ENCODE measurements around the gene PLOD2. TPM values are rescaled to one million over a fixed set of nuclear protein-coding genes. Genes with fewer than 3 reads are reported as not detected.

PLOD2 gene
- total RNA-seq, 2 donors from 2014 or later, result 66.7 to 245 TPM

DNA sequence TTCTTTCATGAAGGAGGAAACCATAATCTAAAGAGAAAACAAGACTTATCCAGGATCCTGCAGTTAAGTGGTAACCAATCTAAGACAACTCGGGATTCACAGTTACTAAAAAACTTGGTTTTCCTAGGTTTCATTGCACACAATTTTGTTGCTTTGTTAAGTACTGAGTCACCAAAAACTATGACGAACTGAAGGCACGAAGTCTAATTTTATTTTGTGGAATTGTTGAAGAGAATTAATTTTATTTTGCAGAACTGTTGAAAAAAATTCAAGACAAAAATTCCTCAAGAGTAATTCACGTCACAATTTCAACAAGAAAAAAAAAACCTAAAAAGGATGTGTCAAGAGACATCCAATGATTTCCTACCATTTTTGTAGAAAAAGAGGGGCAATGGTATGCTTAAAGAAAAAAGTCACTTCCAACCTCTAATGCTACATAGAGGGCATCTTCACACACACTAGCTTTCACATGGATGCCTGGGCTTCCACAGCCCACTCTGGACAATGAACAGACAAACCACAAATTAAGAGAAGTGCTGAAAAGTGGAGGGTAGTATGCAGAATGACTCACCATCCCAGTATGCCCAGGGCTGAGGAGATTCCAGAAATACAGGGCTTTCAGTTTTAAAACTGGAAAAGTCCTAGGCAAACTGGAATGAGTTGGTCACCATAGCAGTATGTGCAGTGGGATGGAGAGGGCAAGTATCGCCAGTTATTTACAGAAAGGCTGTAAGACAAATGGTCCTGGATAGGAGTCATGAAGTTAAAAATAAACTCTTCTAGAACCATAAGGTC lies 29.2 kb downstream of the PLOD2 start:
- Histone ChIP-seq H3K9ac (ENCODE audit: low read depth in 2 of 2, low read length in 2 of 2) (no peak overlapping the region), H3K4me3 (no peak overlapping the region), H3K4me1 (no peaks in the 10 kb centered on the region), H3K27me3 (no peaks in the 10 kb centered on the region), H3K36me3 (no peaks in the 10 kb centered on the region), H3K9me3 (no peaks in the 10 kb centered on the region), H3K27ac (no peak overlapping the region)
- intact Hi-C loops (cut with DNase I), result no loop called here
- DNase-seq, result no peak
- TF ChIP-seq, protein P1, sequence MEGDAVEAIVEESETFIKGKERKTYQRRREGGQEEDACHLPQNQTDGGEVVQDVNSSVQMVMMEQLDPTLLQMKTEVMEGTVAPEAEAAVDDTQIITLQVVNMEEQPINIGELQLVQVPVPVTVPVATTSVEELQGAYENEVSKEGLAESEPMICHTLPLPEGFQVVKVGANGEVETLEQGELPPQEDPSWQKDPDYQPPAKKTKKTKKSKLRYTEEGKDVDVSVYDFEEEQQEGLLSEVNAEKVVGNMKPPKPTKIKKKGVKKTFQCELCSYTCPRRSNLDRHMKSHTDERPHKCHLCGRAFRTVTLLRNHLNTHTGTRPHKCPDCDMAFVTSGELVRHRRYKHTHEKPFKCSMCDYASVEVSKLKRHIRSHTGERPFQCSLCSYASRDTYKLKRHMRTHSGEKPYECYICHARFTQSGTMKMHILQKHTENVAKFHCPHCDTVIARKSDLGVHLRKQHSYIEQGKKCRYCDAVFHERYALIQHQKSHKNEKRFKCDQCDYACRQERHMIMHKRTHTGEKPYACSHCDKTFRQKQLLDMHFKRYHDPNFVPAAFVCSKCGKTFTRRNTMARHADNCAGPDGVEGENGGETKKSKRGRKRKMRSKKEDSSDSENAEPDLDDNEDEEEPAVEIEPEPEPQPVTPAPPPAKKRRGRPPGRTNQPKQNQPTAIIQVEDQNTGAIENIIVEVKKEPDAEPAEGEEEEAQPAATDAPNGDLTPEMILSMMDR (IDR thresholded peaks at IDR 0.05), result no peak

DNA sequence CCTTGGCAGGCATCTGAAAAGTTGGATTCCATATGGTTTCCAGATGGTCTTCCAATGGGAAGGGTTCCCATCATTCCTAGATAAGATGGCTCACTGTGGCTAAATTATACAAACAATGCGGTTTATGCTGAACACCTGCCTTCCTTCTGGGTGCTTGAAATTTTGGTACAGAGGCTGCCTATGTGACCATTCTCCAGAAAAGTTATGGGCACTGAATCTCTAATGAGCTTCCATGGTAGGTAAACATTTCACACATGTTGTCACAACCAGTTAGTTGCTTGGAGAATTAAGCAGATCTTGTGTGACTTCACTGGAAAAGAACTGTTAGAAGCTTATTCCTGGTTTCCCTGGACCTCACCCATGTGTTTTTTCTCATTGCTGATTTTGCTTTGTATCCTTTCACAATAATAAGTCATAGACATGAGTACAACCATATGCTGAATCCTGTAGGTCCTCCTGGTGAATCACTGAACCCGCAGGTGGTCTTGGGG lies 30.1 kb downstream of the PLOD2 start:
- intact Hi-C loops (cut with DNase I), result no loop called here
- Histone ChIP-seq H3K4me3 (no peak overlapping the region), H3K9ac (ENCODE audit: low read depth in 2 of 2, low read length in 2 of 2) (no peak overlapping the region), H3K27me3 (no peaks in the 10 kb centered on the region), H3K36me3 (no peaks in the 10 kb centered on the region), H3K9me3 (no peaks in the 10 kb centered on the region), H3K4me1 (no peaks in the 10 kb centered on the region), H3K27ac (no peak overlapping the region)
- DNase-seq, result no peak
- TF ChIP-seq, protein P1 (IDR thresholded peaks at IDR 0.05), result no peak

DNA sequence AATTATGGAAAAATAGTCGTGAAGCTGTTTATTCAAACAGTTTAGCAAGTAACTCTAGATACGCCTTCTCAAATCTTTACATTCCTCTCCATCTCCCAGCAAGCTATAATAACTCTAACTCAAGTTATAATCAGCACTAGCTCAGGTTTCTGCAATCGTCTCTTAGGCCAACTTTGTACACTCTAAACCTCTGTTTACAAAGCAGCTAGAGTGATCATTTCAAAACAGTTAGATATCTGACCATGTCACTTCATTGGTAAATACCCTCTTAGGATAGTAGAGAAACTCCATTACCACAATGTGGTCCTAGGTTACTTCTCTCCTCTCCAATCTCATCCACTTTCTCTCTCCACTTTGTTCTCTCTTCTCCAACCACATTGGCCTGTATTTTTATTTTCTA lies 31.2 kb downstream of the PLOD2 start:
- TF ChIP-seq, protein P1 (IDR thresholded peaks at IDR 0.05), result no peak
- no peaks in the 10 kb centered on the region for H3K36me3 ChIP-seq
- no peaks in the 10 kb centered on the region for H3K9me3 ChIP-seq
- no peak overlapping the region for H3K9ac ChIP-seq (ENCODE audit: low read depth in 2 of 2, low read length in 2 of 2)
- H3K4me1 ChIP-seq, result no peaks in the 10 kb centered on the region
- H3K27ac ChIP-seq, result no peak overlapping the region
- no peak for DNase-seq
- no peaks in the 10 kb centered on the region for H3K27me3 ChIP-seq
- intact Hi-C loops (cut with DNase I), result no loop called here
- no peak overlapping the region for H3K4me3 ChIP-seq

DNA sequence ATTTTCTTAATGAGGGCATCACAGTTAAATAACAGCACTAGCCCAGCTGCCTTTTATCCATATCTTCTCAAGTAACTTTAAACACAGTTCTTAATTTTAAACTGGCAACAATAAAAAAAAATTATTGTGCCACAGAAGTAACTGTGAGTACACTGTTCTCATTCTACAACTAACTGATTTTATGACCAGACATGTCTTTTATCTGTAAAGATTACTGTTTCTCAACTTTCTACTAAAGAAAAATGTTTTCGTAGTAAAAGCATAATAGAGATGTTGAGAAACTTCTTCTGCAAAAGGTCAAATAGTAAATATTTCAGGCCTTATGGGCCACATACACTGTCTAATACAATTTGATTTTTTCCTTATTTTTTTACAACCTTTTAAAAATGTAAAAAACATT lies 32.0 kb downstream of the PLOD2 start:
- TF ChIP-seq, protein P1 (IDR thresholded peaks at IDR 0.05), result no peak
- H3K27me3 ChIP-seq, result no peaks in the 10 kb centered on the region
- no peak overlapping the region for H3K4me3 ChIP-seq
- no peaks in the 10 kb centered on the region for H3K4me1 ChIP-seq
- no peak overlapping the region for H3K27ac ChIP-seq
- H3K36me3 ChIP-seq, result no peaks in the 10 kb centered on the region
- H3K9ac ChIP-seq (ENCODE audit: low read depth in 2 of 2, low read length in 2 of 2), result no peak overlapping the region
- DNase-seq, result no peak
- intact Hi-C loops (cut with DNase I), result no loop called here
- no peaks in the 10 kb centered on the region for H3K9me3 ChIP-seq

DNA sequence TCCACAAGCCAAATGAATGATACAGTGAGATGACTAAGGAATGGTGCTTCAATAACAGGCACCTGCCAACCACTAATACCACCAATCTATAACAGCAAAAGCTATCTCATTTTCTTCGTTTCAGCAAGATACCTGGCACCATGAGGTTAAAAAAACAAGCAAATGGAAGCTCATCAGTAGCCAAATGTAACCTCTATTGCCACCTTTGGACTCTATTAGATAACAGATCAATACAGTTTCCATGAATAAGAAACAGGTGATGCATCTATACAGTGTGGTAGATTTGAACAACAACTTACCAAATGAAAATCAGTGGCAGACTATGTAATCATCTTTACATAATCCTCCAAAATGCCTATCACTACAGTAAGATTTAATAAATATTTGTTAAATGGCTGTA lies 32.8 kb downstream of the PLOD2 start:
- H3K9me3 ChIP-seq, result no peaks in the 10 kb centered on the region
- no peaks in the 10 kb centered on the region for H3K4me1 ChIP-seq
- H3K4me3 ChIP-seq, result no peak overlapping the region
- TF ChIP-seq, protein P1 (IDR thresholded peaks at IDR 0.05), result no peak
- no peak for DNase-seq
- intact Hi-C loops (cut with DNase I), result no loop called here
- no peak overlapping the region for H3K27ac ChIP-seq
- H3K9ac ChIP-seq (ENCODE audit: low read depth in 2 of 2, low read length in 2 of 2), result no peak overlapping the region
- no peaks in the 10 kb centered on the region for H3K36me3 ChIP-seq
- H3K27me3 ChIP-seq, result no peaks in the 10 kb centered on the region

Data from colonic mucosa (tissue), 4 donors.